ENCODE data around the gene TM4SF4. TPM values are rescaled to one million over a fixed set of nuclear protein-coding genes. Genes with fewer than 3 reads are reported as not detected.

The TM4SF4 gene
- total RNA-seq, 1 experiment from 2014 or later = not detected

DNA sequence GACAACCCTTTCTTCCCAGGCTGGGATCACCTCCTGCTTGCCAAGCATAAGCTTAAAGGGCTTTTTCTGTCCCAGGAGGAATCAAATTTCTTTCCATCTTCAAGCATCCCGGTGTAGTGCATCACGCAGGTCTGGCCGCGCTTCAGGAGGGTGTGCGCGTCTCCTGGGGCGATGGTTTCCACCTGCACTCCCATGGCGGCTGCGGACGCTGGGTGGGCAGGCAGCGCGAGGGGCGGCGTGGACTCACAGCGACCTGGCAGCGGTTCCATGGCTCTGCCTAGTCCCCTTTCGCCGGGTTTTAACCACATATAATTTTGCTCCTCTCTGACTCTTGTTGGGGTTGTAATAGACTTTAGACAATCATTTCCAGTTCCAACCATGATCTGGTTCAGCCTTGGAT lies 10.6 kb upstream of the TM4SF4 start:
- Histone ChIP-seq H3K4me1 (replicated peaks) (peaks cover 49% of the 10 kb centered on the region), H3K4me3 (no peak overlapping the region), H3K36me3 (no peaks in the 10 kb centered on the region), H3K9me3 (replicated peaks) (no peaks in the 10 kb centered on the region), H3K27ac (no peak overlapping the region), H3K27me3 (replicated peaks) (no peaks in the 10 kb centered on the region)
- no peak for DNase-seq (ENCODE audit: low read depth in 1 of 2, low spot score in 2 of 2)

DNA sequence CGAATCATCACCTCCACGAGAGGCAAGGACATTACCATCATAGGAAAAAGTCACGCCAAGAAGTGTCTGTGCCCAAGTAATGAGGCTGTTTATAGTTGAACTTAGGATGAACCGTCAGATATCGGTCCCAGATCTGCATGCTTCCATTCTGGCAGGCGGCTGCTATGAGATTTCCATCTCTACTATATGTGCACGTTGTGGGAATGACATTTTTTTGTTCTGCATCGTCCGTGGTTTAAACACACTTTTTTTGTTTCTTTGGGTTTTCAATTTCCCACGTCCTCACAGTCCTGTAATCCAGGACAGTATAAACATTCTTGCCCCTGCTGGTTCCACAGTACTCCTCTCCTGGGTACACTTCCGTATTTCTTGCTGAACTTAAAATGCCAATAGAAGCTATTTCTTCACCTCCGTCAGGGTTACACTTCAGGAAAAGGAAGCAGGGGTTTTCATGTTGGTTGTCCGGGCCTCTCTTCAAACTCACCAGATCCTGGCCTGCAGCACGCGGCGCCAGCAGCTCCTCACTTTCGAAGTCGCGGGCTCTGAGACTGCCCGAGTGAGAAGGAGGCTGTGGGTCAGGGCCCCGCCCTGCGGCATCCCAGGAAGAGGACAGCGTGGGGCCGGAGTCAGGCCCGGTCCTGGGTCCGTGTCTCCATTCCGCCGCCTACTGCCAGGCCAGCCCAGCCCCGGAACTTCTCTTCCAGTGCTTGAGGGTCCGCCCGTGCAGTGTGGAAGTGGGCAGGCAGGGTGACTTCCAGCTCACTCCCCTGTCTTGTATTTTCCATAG lies 9.8 kb upstream of the TM4SF4 start:
- Histone ChIP-seq H3K27ac (no peak overlapping the region), H3K4me1 (replicated peaks) (peaks cover 51% of the 10 kb centered on the region), H3K36me3 (no peaks in the 10 kb centered on the region), H3K9me3 (replicated peaks) (no peaks in the 10 kb centered on the region), H3K4me3 (no peak overlapping the region), H3K27me3 (replicated peaks) (no peaks in the 10 kb centered on the region)
- DNase-seq (ENCODE audit: low read depth in 1 of 2, low spot score in 2 of 2) = no peak

DNA sequence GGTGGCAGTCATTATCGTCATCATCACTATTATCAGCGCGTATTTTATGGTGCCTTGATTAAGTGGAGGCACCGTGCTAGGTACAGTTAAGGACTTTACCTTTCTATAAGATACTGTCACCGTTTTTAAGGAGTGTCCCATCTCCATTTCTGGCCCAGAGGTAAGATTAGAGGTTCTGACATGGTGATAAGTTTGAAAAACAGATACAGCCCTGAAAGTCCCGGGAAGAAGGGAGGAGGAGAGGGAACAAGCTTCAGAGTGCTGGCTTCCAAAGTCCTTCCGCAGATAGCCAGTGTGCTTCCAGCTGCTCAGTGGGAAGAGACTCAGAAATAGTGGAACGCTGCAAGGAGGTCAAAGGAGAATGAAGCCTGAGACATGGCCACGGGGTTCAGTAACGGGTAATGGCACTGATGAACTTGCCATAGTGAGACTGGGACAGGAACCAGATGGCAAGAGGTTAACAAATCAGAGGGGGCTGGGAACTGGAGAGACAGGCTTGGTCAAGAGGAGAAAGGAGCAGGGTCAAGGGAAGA lies 9.1 kb upstream of the TM4SF4 start:
- DNase-seq (ENCODE audit: low read depth in 1 of 2, low spot score in 2 of 2) = no peak
- Histone ChIP-seq H3K36me3 (no peaks in the 10 kb centered on the region), H3K9me3 (replicated peaks) (no peaks in the 10 kb centered on the region), H3K4me1 (replicated peaks) (peaks cover 51% of the 10 kb centered on the region), H3K27ac (peak overlapping the region; percentile 89), H3K4me3 (no peak overlapping the region), H3K27me3 (replicated peaks) (no peaks in the 10 kb centered on the region)

DNA sequence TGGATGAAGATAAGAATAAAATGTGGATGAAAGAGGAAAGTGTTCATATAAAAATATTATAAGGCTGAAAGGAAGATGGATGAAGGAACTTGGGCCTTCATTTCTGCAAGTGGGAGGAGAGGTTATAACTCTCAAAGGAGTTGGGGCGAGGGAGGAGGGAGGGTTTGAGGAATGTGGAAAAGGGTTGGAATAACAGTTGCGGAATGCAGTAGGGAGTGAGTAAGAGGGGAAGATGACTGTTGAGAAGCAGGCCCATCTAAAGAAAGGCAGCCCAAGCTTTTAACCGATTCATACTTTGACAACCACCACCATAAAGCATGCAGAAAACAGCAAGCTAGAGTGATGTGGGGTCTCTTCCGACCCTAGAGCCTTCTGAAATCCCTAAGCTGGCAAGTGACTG lies 8.3 kb upstream of the TM4SF4 start:
- Histone ChIP-seq H3K4me3 (no peak overlapping the region), H3K9me3 (replicated peaks) (no peaks in the 10 kb centered on the region), H3K36me3 (no peaks in the 10 kb centered on the region), H3K4me1 (replicated peaks) (peaks cover 51% of the 10 kb centered on the region), H3K27ac (peak overlapping the region; percentile 89), H3K27me3 (replicated peaks) (no peaks in the 10 kb centered on the region)
- DNase-seq (ENCODE audit: low read depth in 1 of 2, low spot score in 2 of 2) = peak; percentile 80

DNA sequence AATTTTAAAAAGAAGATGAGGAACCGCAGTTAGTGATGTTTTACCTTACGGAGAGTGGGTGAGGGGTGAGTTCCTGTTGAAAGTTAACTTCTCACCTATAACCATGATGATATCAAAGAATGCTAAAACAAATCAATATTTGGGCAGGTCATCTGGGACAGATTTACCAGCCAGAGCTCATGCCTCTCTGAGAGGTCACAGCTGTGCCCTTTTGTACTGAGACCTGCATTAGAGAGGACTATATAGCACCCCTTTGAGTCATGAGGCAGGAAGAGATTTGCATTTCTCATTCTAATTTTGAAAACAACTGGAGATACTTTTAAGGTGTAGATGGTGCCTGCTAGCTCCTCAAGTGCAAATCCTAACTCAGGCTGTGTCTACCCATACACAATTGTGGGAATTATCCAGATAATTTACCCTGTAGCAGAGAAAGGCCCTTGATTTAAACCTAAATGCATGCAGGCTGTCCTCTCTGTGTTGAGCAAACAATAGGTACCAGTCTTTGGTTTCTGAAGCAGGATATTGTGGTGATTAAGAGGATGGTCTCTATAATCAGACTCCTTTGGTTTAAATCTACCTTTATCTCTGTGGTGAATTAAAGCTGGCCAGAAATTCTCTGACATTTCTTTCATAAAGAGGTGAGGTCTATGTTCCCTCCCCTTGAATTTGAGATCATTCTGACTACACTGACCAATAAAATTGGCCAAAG lies 5.8 kb upstream of the TM4SF4 start:
- H3K9me3 ChIP-seq (replicated peaks) = no peaks in the 10 kb centered on the region
- DNase-seq (ENCODE audit: low read depth in 1 of 2, low spot score in 2 of 2) = no peak
- H3K4me1 ChIP-seq (replicated peaks) = peaks cover 60% of the 10 kb centered on the region
- no peaks in the 10 kb centered on the region for H3K36me3 ChIP-seq
- no peak overlapping the region for H3K4me3 ChIP-seq
- no peak overlapping the region for H3K27ac ChIP-seq
- H3K27me3 ChIP-seq (replicated peaks) = no peaks in the 10 kb centered on the region

DNA sequence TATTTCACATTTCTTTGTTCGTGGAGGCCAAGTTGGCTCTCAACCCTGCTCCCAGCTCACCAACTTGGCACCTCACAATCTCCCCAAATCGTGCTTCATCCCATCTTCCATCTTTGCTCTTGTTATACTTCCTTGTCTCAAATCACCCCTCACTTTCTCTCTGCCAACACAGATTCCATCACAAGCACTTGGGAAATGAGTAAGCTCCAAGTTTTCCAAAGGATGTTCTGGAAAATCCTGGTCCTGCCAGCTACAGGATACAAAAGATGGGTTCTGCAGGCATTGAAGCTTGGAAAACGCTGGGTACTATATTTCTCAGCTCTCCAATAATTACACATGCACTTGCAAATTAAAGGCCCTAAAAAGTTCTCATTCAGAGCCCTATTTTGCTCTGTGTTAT lies 4.1 kb upstream of the TM4SF4 start:
- no peaks in the 10 kb centered on the region for H3K36me3 ChIP-seq
- H3K4me1 ChIP-seq (replicated peaks) = peaks cover 65% of the 10 kb centered on the region
- no peak overlapping the region for H3K27ac ChIP-seq
- H3K4me3 ChIP-seq = no peak overlapping the region
- no peaks in the 10 kb centered on the region for H3K27me3 ChIP-seq (replicated peaks)
- no peak for DNase-seq (ENCODE audit: low read depth in 1 of 2, low spot score in 2 of 2)
- H3K9me3 ChIP-seq (replicated peaks) = no peaks in the 10 kb centered on the region

DNA sequence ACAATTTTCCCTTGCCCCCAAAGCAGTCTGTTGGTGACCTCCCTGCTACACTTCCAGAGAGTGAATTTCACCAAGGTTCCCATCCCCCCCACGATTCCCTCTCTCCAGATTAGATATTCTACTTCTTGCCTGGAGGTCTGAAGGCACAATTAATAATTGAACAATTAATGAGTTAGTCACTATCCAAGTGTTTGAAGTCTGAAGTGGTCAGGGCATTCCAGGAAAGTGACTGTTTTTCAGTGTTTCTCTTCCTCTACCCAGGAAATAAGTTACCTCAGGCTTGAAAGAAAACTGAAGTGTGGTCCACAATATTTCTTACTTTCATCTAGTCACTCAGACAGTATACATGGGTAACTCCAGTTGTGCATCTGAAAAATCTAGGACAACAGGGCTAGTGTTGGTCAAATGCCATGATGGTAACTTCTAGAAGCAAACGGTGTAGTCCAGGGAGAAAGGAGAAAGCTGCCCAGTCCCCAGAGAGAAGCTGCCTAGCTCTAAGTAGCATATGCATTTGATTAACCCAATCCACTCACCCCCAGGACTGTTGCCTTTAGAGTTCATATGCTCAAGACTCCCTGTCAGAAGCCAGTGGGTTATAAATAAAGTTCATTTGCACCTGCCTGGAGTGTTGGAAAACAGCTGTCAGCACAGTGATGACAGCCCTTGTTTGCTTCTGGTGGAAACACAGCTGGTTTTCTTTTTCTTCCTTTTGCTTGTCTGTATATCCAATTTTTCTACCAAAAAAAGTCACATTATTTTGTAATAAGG lies 2.3 kb upstream of the TM4SF4 start:
- Histone ChIP-seq H3K36me3 (no peaks in the 10 kb centered on the region), H3K27me3 (replicated peaks) (no peaks in the 10 kb centered on the region), H3K27ac (no peak overlapping the region; the same call in 1 of the 2 replicates), H3K4me3 (no peak overlapping the region), H3K9me3 (replicated peaks) (no peaks in the 10 kb centered on the region), H3K4me1 (replicated peaks) (peaks cover 47% of the 10 kb centered on the region)
- peak in 1 of 2 experiments; percentile 26 for DNase-seq (ENCODE audit: low read depth in 1 of 2, low spot score in 2 of 2)

DNA sequence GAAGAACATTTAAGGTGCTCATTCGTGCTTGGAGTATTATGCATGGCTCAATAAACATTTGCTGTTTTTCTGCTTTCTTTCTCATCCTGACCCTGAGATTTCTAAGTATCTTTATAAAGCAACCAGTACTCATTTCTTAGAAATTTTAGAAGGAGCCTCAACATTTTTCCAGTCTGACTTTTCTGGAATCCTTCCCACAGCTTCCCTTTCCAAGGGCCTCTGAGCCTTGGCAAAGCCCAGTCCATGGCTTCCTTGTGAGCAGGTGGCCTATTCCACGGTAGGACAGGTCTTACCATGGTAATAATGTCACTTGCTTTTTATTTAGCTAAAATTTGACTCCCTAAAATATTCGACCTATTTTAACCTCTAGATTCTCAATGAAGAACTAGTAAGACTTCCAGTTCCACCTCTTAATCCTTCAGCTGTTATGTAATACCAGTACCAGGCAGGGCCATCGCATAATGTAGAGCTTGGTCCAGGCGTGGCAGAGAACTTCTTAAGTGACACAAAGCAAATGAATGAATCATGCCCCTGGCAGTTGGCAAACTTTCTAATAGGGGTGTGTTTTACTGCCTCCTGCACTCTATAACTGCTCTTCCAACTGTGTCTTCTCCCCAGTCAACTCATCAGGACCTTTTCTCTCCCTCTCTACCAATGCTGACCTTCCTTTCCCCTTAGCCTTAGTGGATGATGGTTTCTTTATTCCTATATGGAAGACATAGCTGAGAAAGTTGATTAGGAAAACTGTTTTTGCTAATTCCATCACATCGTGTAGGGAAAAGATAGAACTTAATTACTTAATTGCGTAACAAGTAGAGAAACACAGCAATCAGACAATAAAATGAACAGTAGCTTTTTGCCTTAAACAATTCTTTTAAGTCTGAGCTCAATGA lies 894 bp upstream of the TM4SF4 start:
- H3K27ac ChIP-seq = peak overlapping the region; percentile 26; the same call in 1 of the 2 replicates
- H3K4me1 ChIP-seq (replicated peaks) = peaks cover 35% of the 10 kb centered on the region
- peak; percentile 43 to 49 for DNase-seq (ENCODE audit: low read depth in 1 of 2, low spot score in 2 of 2)
- no peak overlapping the region for H3K4me3 ChIP-seq
- no peaks in the 10 kb centered on the region for H3K27me3 ChIP-seq (replicated peaks)
- H3K36me3 ChIP-seq = no peaks in the 10 kb centered on the region
- no peaks in the 10 kb centered on the region for H3K9me3 ChIP-seq (replicated peaks)

DNA sequence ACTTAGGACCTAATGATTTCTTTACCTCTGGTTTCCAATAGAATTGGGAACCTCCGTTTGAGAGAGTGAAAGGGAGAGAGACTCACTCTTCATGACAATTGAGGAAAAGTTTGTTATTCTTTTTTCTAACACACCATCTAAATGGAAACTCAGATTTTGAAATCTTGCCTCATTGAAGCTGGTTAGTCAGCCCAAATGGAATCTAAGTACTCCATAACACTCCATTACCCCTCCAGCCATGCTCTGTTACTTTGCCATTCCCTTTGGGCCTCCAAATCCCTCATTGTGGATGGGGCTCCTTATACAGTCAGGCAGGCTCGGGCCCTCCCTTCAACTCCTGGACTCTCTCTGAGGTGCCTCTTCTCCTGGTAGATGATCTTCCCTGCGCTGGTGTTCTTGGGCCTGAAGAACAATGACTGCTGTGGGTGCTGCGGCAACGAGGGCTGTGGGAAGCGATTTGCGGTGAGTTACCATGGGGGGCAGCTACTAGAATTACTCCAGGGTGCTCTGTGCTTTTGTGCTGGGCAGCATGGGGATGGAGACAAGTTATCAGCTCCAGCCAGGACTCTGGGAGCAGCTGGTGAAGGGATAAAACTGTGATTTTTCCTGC lies 1.1 kb downstream of the TM4SF4 start:
- Histone ChIP-seq H3K4me1 (replicated peaks) (peaks cover 30% of the 10 kb centered on the region), H3K9me3 (replicated peaks) (no peaks in the 10 kb centered on the region), H3K36me3 (no peaks in the 10 kb centered on the region), H3K27me3 (replicated peaks) (no peaks in the 10 kb centered on the region), H3K4me3 (no peak overlapping the region), H3K27ac (peak overlapping the region; percentile 13; the same call in 1 of the 2 replicates)
- no peak for DNase-seq (ENCODE audit: low read depth in 1 of 2, low spot score in 2 of 2)

DNA sequence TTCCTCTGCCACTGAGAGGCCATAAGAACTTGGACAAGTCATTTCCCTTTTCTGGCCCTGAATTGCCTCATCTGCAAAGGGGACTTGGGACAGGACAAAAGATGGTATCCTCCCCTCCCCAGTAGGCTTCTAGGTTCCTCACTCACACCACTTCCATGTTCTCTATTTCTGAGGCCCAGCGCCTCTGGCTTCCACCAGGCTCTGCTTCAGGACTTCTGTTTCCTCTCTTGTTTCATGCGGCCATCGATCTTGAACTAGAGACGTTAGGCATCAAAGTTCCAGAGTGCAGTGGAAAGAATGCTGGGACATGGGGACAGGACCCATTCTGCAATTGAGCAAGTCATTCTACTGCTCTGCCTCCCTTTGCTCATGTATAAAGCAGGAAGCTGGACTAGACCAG lies 1.7 kb downstream of the TM4SF4 start:
- Histone ChIP-seq H3K4me1 (replicated peaks) (peaks cover 30% of the 10 kb centered on the region), H3K4me3 (no peak overlapping the region)

DNA sequence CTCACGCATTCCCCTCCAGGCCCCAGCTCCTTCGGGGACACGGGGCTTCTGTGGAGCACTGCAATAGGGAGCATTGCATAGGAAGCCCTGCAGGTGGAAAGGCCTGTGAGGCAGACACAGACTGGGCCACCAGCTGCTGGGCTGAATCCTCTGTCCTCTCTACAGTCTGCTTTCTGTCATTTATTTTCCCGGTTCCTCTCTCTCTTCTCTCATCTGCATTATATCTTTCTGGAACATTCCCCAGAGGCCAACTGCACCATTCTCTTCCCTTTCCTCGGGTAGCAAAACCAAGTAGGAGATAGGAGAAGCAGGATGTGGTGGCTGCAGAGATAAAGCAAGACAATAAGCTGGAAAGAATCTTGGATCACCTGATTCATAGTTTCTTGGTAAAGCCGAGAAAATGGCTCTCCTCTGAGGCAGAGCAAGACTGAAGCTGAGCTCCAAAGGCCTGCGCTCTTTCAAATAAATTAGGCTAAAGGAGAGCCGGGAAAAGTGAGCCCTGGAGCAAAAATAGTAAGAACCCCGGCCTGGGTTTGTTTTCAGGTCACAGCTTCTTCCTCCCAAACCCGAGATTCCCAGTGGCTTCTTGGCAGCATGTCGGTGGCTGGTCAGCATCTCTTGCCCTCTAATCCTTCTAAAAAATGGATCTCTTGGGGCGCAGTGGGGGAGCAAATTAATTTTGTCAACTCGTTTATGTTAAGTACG lies 5.3 kb downstream of the TM4SF4 start:
- no peak overlapping the region for H3K27ac ChIP-seq
- no peaks in the 10 kb centered on the region for H3K27me3 ChIP-seq (replicated peaks)
- H3K9me3 ChIP-seq (replicated peaks) = no peaks in the 10 kb centered on the region
- H3K4me3 ChIP-seq = no peak overlapping the region
- no peaks in the 10 kb centered on the region for H3K4me1 ChIP-seq (replicated peaks)
- no peak for DNase-seq (ENCODE audit: low read depth in 1 of 2, low spot score in 2 of 2)
- H3K36me3 ChIP-seq = no peaks in the 10 kb centered on the region

More for the DNA sequence above, 1.7 kb downstream of the TM4SF4 start:
- Histone ChIP-seq H3K36me3 (no peaks in the 10 kb centered on the region), H3K27ac (no peak overlapping the region), H3K9me3 (replicated peaks) (no peaks in the 10 kb centered on the region), H3K27me3 (replicated peaks) (no peaks in the 10 kb centered on the region)
- no peak for DNase-seq (ENCODE audit: low read depth in 1 of 2, low spot score in 2 of 2)

DNA sequence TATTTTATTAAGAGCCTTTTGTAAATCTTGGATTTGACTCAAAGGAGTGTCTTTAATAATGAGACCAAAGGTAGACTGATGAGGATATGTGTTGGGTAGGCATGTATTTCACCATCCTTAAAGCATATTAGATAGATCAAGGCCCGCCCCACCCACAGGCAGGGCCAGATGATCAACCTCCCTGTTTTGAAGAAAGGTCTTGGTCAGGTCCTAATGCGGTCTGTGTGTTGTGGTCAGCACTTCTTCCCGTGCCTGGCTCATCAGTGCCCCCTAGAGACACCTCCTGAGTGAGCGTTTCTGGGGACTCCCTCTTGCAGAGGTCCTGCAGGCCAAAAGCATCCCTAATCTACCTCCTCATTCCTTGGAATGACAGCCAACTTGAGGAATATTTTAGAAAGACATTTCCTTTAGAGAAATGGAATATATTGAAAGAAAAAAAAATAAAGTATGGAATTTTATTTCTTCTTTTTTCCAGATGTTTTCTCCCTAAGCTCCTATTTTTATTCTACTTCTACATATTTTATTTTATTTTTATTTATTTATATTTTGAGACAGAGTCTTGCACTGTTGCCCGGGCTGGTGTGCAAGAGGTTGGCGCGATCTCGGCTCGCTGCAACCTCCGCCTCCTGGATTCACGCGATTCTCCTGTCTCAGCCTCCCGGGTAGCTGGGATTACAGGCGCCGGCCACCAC lies 6.0 kb downstream of the TM4SF4 start:
- DNase-seq (ENCODE audit: low read depth in 1 of 2, low spot score in 2 of 2) = peak; percentile 73 to 79
- no peak overlapping the region for H3K27ac ChIP-seq
- H3K36me3 ChIP-seq = no peaks in the 10 kb centered on the region
- H3K4me1 ChIP-seq (replicated peaks) = peaks cover 4% of the 10 kb centered on the region; the same call in 1 of the 2 replicates
- H3K4me3 ChIP-seq = no peak overlapping the region
- no peaks in the 10 kb centered on the region for H3K27me3 ChIP-seq (replicated peaks)
- H3K9me3 ChIP-seq (replicated peaks) = no peaks in the 10 kb centered on the region
